Mesothelial cell of epicardium (in vitro differentiated cells): ENCODE data around the gene ZNF799. TPM values are rescaled to one million over a fixed set of nuclear protein-coding genes. Genes with fewer than 3 reads are reported as not detected.
"Not testable (repeated sequence)": the region's sequence is repeated elsewhere in the genome, so short reads cannot be mapped to it uniquely, and the experiment has no call there.

Experiments
- DNase-seq, 2 experiments: peaks; one replicate each; pipeline ENCODE4 v3.0.0; 2021; ENCODE audit warnings: low spot score in 2 of 2; ENCODE audit not compliant: unreplicated experiment in 2 of 2
- H3K27ac Mint-ChIP-seq: 2 replicates; pipeline ENCODE4 v1.8.0; 2021; ENCODE audit warnings: mixed read lengths
- H3K27me3 Mint-ChIP-seq: 2 replicates; pipeline ENCODE4 v1.8.0; 2021; ENCODE audit warnings: low read depth, mixed read lengths
- H3K36me3 Mint-ChIP-seq: 2 replicates; pipeline ENCODE4 v1.8.0; 2021; ENCODE audit warnings: mixed read lengths
- H3K4me1 Mint-ChIP-seq: 2 replicates; pipeline ENCODE4 v1.8.0; 2021; ENCODE audit warnings: mixed read lengths
- H3K4me3 Mint-ChIP-seq: 2 replicates; pipeline ENCODE4 v1.8.0; 2021; ENCODE audit warnings: mild to moderate bottlenecking, moderate library complexity, mixed read lengths
- H3K9me3 Mint-ChIP-seq: 2 replicates; pipeline ENCODE4 v1.8.0; 2021; ENCODE audit warnings: mixed read lengths
- total RNA-seq: library from RNA; stranded (reverse); gene quantifications from 3 replicates; pipeline ENCODE4 v1.2.1, GENCODE V29; 2021
- TF ChIP-seq, protein P1 (sequence below): fragments of 200-600 bp; sonication (generic); IDR thresholded peaks from one replicate; pipeline ENCODE4 v1.5.0; 2021; ENCODE audit warnings: antibody characterized with exemption; ENCODE audit not compliant: unreplicated experiment

Gene ZNF799
- total RNA-seq, 1 donor from 2014 or later, result 4.2 TPM

GRCh38 chr19:12425888-12426274 is 24.8 kb upstream of the ZNF799 start:
- TF ChIP-seq, protein P1, sequence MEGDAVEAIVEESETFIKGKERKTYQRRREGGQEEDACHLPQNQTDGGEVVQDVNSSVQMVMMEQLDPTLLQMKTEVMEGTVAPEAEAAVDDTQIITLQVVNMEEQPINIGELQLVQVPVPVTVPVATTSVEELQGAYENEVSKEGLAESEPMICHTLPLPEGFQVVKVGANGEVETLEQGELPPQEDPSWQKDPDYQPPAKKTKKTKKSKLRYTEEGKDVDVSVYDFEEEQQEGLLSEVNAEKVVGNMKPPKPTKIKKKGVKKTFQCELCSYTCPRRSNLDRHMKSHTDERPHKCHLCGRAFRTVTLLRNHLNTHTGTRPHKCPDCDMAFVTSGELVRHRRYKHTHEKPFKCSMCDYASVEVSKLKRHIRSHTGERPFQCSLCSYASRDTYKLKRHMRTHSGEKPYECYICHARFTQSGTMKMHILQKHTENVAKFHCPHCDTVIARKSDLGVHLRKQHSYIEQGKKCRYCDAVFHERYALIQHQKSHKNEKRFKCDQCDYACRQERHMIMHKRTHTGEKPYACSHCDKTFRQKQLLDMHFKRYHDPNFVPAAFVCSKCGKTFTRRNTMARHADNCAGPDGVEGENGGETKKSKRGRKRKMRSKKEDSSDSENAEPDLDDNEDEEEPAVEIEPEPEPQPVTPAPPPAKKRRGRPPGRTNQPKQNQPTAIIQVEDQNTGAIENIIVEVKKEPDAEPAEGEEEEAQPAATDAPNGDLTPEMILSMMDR, result no peak
- peaks cover 79% of the 10 kb centered on the region for H3K36me3 Mint-ChIP-seq

GRCh38 chr19:12425236-12425887 is 24.3 kb upstream of the ZNF799 start:
- Mint-ChIP-seq H3K9me3 (peaks cover 47% of the 10 kb centered on the region), H3K27ac (no peak overlapping the region), H3K36me3 (peaks cover 79% of the 10 kb centered on the region), H3K27me3 (no peaks in the 10 kb centered on the region), H3K4me3 (no peak overlapping the region), H3K4me1 (no peaks in the 10 kb centered on the region)
- DNase-seq, result no peak
- TF ChIP-seq, protein P1, result no peak

More at GRCh38 chr19:12425888-12426274, 24.8 kb upstream of the ZNF799 start:
- H3K4me3 Mint-ChIP-seq, result no peak overlapping the region
- no peaks in the 10 kb centered on the region for H3K4me1 Mint-ChIP-seq
- H3K27me3 Mint-ChIP-seq, result no peaks in the 10 kb centered on the region
- no peak for DNase-seq
- no peak overlapping the region for H3K27ac Mint-ChIP-seq
- H3K9me3 Mint-ChIP-seq, result peaks cover 47% of the 10 kb centered on the region

DNA sequence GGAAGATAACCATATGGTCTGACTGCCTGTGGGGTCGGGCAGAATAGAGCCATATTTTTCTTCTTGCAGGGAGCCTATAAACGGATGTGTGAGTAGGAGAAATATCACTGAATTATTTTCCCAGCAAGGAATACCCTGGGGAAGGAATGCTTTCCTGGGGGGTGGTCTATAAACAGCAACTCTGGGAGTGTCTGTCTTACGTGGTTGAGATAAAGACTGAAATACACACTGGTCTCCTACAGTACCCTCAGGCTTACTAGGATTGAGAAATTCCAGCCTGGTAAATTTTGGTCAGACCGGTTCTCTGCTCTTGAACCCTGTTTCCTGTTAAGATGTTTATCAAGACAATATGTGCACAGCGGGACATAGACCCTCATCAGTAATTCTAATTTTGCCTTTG is 16.2 kb upstream of the ZNF799 start:
- peaks cover 60% of the 10 kb centered on the region for H3K9me3 Mint-ChIP-seq
- not testable (repeated sequence) for H3K4me1 Mint-ChIP-seq, H3K27ac Mint-ChIP-seq, H3K4me3 Mint-ChIP-seq, H3K27me3 Mint-ChIP-seq, DNase-seq
- H3K36me3 Mint-ChIP-seq, result peaks cover 74% of the 10 kb centered on the region

DNA sequence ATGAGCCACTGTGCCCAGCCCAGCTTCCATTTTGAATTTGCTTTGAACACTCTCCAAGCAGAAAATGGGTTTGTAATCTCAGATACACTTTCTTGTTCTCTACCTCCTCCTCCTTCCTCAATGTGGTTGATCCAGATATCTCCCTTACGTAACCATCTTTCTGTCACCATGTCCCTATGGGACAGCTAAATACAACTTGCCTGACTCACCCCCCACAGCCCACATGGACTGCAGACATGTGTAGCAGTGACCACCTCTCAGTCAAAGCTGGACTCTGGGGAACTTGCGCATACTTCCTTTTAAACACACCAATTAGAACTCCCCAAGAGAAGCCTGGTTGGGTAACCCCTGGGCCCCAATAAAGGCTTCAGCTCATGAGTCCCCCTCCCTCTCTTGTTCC is 10.8 kb upstream of the ZNF799 start:
- no peak overlapping the region for H3K4me3 Mint-ChIP-seq
- no peak for DNase-seq
- peaks cover 45% of the 10 kb centered on the region for H3K9me3 Mint-ChIP-seq
- no peaks in the 10 kb centered on the region for H3K27me3 Mint-ChIP-seq
- peaks cover 44% of the 10 kb centered on the region for H3K36me3 Mint-ChIP-seq
- H3K27ac Mint-ChIP-seq, result no peak overlapping the region
- no peaks in the 10 kb centered on the region for H3K4me1 Mint-ChIP-seq
- TF ChIP-seq, protein P1, result no peak

DNA sequence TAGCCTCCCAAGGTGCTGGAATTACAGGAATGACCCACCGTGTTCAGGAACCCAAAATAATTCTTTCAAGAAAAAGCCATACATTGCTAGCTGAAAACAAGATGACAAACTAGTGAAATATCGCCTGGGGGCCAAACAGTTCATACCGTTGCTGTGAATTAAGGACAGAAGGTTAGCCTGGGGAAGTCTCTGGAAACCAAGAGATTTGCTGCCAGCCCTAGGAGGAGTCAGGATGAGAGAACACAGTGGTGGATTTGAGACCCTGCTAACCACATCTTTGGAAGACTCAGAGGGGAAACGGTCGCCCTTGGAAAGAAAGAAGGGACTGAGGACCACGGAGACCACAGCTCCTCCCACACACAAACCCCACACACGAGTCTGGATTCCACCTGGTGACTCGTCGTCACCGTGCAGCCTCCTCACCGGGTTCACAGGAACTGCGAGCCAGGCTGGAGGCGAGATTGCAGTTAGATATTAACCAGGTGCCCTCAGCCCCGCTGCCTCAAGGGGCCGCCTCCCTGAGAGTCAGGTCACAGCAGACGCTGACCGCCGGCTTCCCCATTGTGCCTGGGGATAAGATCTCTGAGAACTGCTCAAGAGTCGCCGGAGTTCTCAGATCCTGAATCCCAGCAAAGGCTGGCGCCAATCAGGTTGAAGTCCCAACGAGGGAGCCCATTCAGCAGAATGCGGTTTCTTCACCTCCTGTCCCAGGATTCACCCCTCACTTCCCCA is 1.0 kb downstream of the ZNF799 start:
- peak in 1 of 2 experiments; percentile 39 for DNase-seq
- Mint-ChIP-seq H3K9me3 (peaks cover 25% of the 10 kb centered on the region), H3K4me3 (peak overlapping the region; percentile 89), H3K27ac (peak overlapping the region; percentile 90)
- not testable (repeated sequence) for H3K36me3 Mint-ChIP-seq, H3K4me1 Mint-ChIP-seq, H3K27me3 Mint-ChIP-seq

GRCh38 chr19:12391148-12391547 is 9.9 kb downstream of the ZNF799 start:
- H3K27ac Mint-ChIP-seq, H3K27me3 Mint-ChIP-seq, H3K4me3 Mint-ChIP-seq, H3K4me1 Mint-ChIP-seq, DNase-seq: not testable (repeated sequence)
- Mint-ChIP-seq H3K9me3 (peaks cover 63% of the 10 kb centered on the region), H3K36me3 (peaks cover 67% of the 10 kb centered on the region)

GRCh38 chr19:12386365-12386764 is 14.7 kb downstream of the ZNF799 start:
- Mint-ChIP-seq H3K36me3 (peaks cover 52% of the 10 kb centered on the region), H3K9me3 (peaks cover 49% of the 10 kb centered on the region)
- DNase-seq, H3K27ac Mint-ChIP-seq, H3K4me3 Mint-ChIP-seq, H3K27me3 Mint-ChIP-seq, H3K4me1 Mint-ChIP-seq: not testable (repeated sequence)
